ENCODE results near the gene RTL1. TPM values are rescaled to one million over a fixed set of nuclear protein-coding genes. Genes with fewer than 3 reads are reported as not detected.

The RTL1 gene
- polyA plus RNA-seq, 1 experiment: not detected

GRCh38 chr14:100898465-100898864 is 5.1 kb downstream of the RTL1 start:
- Histone ChIP-seq H3K4me3 (ENCODE audit: low read depth, low read length) (no peak overlapping the region), H3K27me3 (ENCODE audit: control insufficient read depth, insufficient read depth, low read length) (peaks cover 13% of the 10 kb centered on the region), H3K27ac (ENCODE audit: low read depth, low read length) (no peak overlapping the region), H3K9me3 (ENCODE audit: control insufficient read depth, insufficient read depth, low read length) (peaks cover 8% of the 10 kb centered on the region; the same call in 1 of the 2 replicates)
- DNase-seq (ENCODE audit: low read depth, low spot score): no peak
- CTCF ChIA-PET: no interaction called here
- TF ChIP-seq, protein P1, sequence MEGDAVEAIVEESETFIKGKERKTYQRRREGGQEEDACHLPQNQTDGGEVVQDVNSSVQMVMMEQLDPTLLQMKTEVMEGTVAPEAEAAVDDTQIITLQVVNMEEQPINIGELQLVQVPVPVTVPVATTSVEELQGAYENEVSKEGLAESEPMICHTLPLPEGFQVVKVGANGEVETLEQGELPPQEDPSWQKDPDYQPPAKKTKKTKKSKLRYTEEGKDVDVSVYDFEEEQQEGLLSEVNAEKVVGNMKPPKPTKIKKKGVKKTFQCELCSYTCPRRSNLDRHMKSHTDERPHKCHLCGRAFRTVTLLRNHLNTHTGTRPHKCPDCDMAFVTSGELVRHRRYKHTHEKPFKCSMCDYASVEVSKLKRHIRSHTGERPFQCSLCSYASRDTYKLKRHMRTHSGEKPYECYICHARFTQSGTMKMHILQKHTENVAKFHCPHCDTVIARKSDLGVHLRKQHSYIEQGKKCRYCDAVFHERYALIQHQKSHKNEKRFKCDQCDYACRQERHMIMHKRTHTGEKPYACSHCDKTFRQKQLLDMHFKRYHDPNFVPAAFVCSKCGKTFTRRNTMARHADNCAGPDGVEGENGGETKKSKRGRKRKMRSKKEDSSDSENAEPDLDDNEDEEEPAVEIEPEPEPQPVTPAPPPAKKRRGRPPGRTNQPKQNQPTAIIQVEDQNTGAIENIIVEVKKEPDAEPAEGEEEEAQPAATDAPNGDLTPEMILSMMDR (IDR thresholded peaks at IDR 0.05; ENCODE audit: low read depth, low read length): no peak
- POLR2A ChIA-PET: no interaction called here

- ChIA-PET CTCF (no interaction called here), POLR2A (no interaction called here)
- Histone ChIP-seq H3K9me3 (ENCODE audit: control insufficient read depth, insufficient read depth, low read length) (peaks cover 3% of the 10 kb centered on the region; the same call in 1 of the 2 replicates), H3K27me3 (ENCODE audit: control insufficient read depth, insufficient read depth, low read length) (peaks cover 8% of the 10 kb centered on the region), H3K27ac (ENCODE audit: low read depth, low read length) (no peak overlapping the region), H3K4me3 (ENCODE audit: low read depth, low read length) (no peak overlapping the region)
- TF ChIP-seq, protein P1 (IDR thresholded peaks at IDR 0.05; ENCODE audit: low read depth, low read length): no peak
- DNase-seq (ENCODE audit: low read depth, low spot score): no peak
Observed at GRCh38 chr14:100896369-100897060, 7.0 kb downstream of the RTL1 start.

DNA sequence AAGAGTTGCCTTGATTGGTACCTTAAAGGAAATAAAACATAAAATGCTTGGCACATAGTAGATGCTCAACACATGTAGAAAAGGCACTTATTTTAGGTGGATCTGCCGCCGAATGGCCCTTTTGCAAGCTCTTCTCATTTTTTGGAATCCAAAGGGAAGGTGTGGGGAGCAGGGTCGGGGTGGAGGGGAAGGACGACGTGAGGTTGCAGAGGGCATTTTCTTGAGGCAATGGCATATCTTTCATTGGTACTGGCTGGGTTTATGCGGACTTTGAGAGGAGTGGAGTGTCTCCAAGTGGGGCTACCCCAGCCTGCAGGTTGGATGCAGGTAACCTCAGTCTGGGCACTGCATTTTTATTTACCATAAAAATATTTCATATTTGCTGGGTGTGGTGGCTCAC is 8.1 kb downstream of the RTL1 start:
- TF ChIP-seq, protein P1 (IDR thresholded peaks at IDR 0.05; ENCODE audit: low read depth, low read length): no peak
- Histone ChIP-seq H3K4me3 (ENCODE audit: low read depth, low read length) (no peak overlapping the region), H3K27ac (ENCODE audit: low read depth, low read length) (no peak overlapping the region), H3K9me3 (ENCODE audit: control insufficient read depth, insufficient read depth, low read length) (no peaks in the 10 kb centered on the region; the same call in 1 of the 2 replicates), H3K27me3 (ENCODE audit: control insufficient read depth, insufficient read depth, low read length) (peaks cover 5% of the 10 kb centered on the region)
- no peak for DNase-seq (ENCODE audit: low read depth, low spot score)
- ChIA-PET CTCF (no interaction called here), POLR2A (no interaction called here)

DNA sequence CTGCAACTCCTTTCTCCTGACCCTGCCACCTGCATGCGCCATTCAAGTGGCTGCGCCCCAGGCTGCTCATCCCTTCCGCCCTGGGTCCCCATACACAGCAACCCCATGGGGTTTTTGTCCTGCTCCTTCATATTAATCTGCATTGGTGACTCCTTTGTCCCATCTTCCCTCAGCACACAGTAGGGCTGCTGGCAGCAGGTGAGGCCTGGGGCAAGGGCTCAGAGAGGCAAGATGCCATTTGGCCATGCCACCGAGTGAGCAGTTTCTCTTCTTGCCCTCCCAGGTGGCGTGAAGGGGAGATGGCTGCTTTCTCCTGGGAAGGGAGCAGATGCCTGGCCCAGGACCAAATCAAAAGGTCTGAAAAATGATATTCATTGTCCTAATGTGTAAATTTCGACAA is 9.1 kb downstream of the RTL1 start:
- H3K9me3 ChIP-seq (ENCODE audit: control insufficient read depth, insufficient read depth, low read length): no peaks in the 10 kb centered on the region; the same call in 1 of the 2 replicates
- ChIA-PET CTCF (no interaction called here), POLR2A (no interaction called here)
- H3K27me3 ChIP-seq (ENCODE audit: control insufficient read depth, insufficient read depth, low read length): peaks cover 5% of the 10 kb centered on the region
- H3K27ac ChIP-seq (ENCODE audit: low read depth, low read length): no peak overlapping the region
- TF ChIP-seq, protein P1 (IDR thresholded peaks at IDR 0.05; ENCODE audit: low read depth, low read length): no peak
- no peak overlapping the region for H3K4me3 ChIP-seq (ENCODE audit: low read depth, low read length)
- DNase-seq (ENCODE audit: low read depth, low spot score): no peak

GRCh38 chr14:100893760-100894159 is 9.8 kb downstream of the RTL1 start:
- no peak overlapping the region for H3K27ac ChIP-seq (ENCODE audit: low read depth, low read length)
- no peak overlapping the region for H3K4me3 ChIP-seq (ENCODE audit: low read depth, low read length)
- no peaks in the 10 kb centered on the region for H3K27me3 ChIP-seq (ENCODE audit: control insufficient read depth, insufficient read depth, low read length)
- POLR2A ChIA-PET: interaction anchor here (0.7 kb wide), 1 partner anchor 190 kb away, joined by 4 read pairs; no protein-coding TSS in a partner anchor
- no peaks in the 10 kb centered on the region; the same call in 1 of the 2 replicates for H3K9me3 ChIP-seq (ENCODE audit: control insufficient read depth, insufficient read depth, low read length)
- CTCF ChIA-PET: no interaction called here
- TF ChIP-seq, protein P1 (IDR thresholded peaks at IDR 0.05; ENCODE audit: low read depth, low read length): no peak
- DNase-seq (ENCODE audit: low read depth, low spot score): no peak

All from AG04450 (cell line).